ENCODE data around the gene UFC1. TPM values are rescaled to one million over a fixed set of nuclear protein-coding genes. Genes with fewer than 3 reads are reported as not detected.

The UFC1 gene
- total RNA-seq, 1 donor from 2014 or later = 92.2 TPM

GRCh38 chr1:161161652-161162051 is 7.9 kb downstream of the UFC1 start:
- Histone ChIP-seq H3K9me3 (no peaks in the 10 kb centered on the region), H3K36me3 (peaks cover 57% of the 10 kb centered on the region), H3K4me3 (no peak overlapping the region), H3K27ac (no peak overlapping the region), H3K27me3 (ENCODE audit: low read depth) (no peaks in the 10 kb centered on the region), H3K4me1 (peaks cover 44% of the 10 kb centered on the region)
- DNase-seq = no peak
- no peak for TF ChIP-seq CTCF (IDR thresholded peaks at IDR 0.05)
- no peak for ATAC-seq
- intact Hi-C loops (cut with DNase I) = no loop called here

GRCh38 chr1:161162052-161162451 is 8.3 kb downstream of the UFC1 start:
- DNase-seq = no peak
- intact Hi-C loops (cut with DNase I) = no loop called here
- Histone ChIP-seq H3K27ac (no peak overlapping the region), H3K4me1 (peaks cover 48% of the 10 kb centered on the region), H3K4me3 (no peak overlapping the region), H3K36me3 (peaks cover 53% of the 10 kb centered on the region), H3K9me3 (no peaks in the 10 kb centered on the region), H3K27me3 (ENCODE audit: low read depth) (no peaks in the 10 kb centered on the region)
- ATAC-seq = no peak
- TF ChIP-seq CTCF (IDR thresholded peaks at IDR 0.05) = no peak

DNA sequence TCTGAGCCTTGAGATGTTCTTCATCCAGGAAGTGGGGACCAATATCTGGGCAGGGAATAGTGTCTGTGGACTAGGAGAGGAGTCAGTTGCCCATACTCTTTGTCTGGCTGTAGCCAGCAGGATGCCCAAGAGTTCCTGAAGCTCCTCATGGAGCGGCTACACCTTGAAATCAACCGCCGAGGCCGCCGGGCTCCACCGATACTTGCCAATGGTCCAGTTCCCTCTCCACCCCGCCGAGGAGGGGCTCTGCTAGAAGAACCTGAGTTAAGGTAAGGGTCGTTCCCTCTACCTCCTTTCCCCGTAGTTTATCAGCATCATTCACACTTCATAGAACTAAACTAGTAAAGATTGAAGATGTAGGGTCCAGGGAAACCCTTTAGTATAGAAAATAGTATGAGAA is 9.0 kb downstream of the UFC1 start:
- DNase-seq (no peak), ATAC-seq (no peak)
- no peaks in the 10 kb centered on the region for H3K9me3 ChIP-seq
- H3K4me1 ChIP-seq = peaks cover 55% of the 10 kb centered on the region
- H3K36me3 ChIP-seq = peaks cover 45% of the 10 kb centered on the region
- no peak for TF ChIP-seq CTCF (IDR thresholded peaks at IDR 0.05)
- H3K27ac ChIP-seq = no peak overlapping the region
- H3K27me3 ChIP-seq (ENCODE audit: low read depth) = no peaks in the 10 kb centered on the region
- H3K4me3 ChIP-seq = no peak overlapping the region
- intact Hi-C loops (cut with DNase I) = no loop called here

- intact Hi-C loops (cut with DNase I) = no loop called here
- no peak for DNase-seq
- H3K27ac ChIP-seq = no peak overlapping the region
Measured at GRCh38 chr1:161163793-161164192, 10.0 kb downstream of the UFC1 start.

GRCh38 chr1:161164901-161165610 is 11.3 kb downstream of the UFC1 start:
- no peak for TF ChIP-seq CTCF (IDR thresholded peaks at IDR 0.05)
- no peaks in the 10 kb centered on the region for H3K9me3 ChIP-seq
- H3K27ac ChIP-seq = peak overlapping the region; percentile 94
- peaks cover 42% of the 10 kb centered on the region for H3K4me1 ChIP-seq
- peak overlapping the region; percentile 78 for H3K4me3 ChIP-seq
- peaks cover 50% of the 10 kb centered on the region for H3K36me3 ChIP-seq
- DNase-seq (no peak), ATAC-seq (no peak)
- intact Hi-C loops (cut with DNase I) = no loop called here
- H3K27me3 ChIP-seq (ENCODE audit: low read depth) = no peaks in the 10 kb centered on the region

More at GRCh38 chr1:161163793-161164192, 10.0 kb downstream of the UFC1 start:
- no peak for TF ChIP-seq CTCF (IDR thresholded peaks at IDR 0.05)
- Histone ChIP-seq H3K4me1 (peaks cover 50% of the 10 kb centered on the region), H3K36me3 (peaks cover 39% of the 10 kb centered on the region), H3K4me3 (no peak overlapping the region), H3K27me3 (ENCODE audit: low read depth) (no peaks in the 10 kb centered on the region), H3K9me3 (no peaks in the 10 kb centered on the region)
- no peak for ATAC-seq
